GM08714 (cell line): ENCODE data around the gene NPAS1.
"Not testable (repeated sequence)": the region's sequence is repeated elsewhere in the genome, so short reads cannot be mapped to it uniquely, and the experiment has no call there.

Source experiments
- H3K4me3 ChIP-seq: fragments of 200-500 bp; sonication (Bioruptor generic); 2 replicates; pipeline ENCODE4 v1.5.1; 2014; ENCODE audit warnings: mild to moderate bottlenecking, low read length, inconsistent platforms
- ZNF274 ChIP-seq: IDR thresholded peaks from 2 replicates; pipeline ENCODE4 v1.6.1; 2012; ENCODE audit warnings: mild to moderate bottlenecking, low read depth, low read length

Gene NPAS1

DNA sequence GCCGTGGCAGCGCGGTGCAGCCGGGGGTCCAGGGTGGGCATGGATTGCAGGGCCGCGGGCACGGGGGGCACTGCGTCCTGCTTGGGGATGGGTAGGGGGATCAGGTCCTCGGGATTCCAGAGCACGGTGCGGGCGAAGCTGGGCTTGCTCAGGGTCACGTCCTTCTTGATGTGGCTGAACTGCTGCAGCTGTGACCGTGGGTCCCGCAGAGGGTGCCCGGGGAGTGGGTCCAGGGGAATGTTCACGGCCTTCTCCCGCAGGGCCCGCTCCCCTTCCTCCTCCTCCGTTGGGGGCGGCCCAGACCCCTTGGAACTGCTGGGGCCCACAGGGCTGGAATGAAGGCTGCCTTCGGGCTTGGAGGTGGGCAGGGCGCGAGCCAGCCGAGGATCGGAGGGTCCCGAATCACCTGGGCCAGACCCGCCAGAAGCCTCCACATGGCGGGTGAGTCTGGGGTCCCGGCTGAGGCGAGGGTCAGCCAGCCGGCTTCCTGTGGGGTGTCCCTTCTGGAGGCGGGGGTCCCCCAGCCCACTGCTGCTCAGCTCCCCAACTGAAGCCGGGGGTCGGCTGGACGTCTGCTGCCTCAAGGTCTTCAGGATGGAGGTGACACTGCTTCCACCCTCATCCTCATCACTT, 47.7 kb downstream of the NPAS1 start:
- TF ChIP-seq ZNF274: no peak
- H3K4me3 ChIP-seq: no peak overlapping the region

DNA sequence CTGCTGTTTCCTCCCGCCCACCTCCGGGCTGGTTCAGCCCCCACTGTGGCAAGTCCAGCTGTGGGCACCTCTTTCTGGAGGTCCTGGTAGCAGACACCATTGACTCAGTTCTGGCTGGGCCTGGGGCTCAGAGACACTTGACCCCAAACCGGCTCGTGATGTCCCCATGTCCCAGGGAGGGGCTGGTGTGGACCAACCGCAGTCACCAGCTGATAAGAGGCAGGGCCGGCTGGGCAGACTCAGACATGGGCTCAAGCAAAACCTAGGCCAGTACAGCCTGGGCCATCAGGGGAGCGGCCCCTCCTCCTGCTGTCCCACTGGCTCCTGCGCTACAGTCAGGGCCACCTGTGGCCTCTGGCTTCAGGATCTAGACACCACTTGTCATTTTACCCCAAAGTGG, 48.6 kb downstream of the NPAS1 start:
- no peak for TF ChIP-seq ZNF274

DNA sequence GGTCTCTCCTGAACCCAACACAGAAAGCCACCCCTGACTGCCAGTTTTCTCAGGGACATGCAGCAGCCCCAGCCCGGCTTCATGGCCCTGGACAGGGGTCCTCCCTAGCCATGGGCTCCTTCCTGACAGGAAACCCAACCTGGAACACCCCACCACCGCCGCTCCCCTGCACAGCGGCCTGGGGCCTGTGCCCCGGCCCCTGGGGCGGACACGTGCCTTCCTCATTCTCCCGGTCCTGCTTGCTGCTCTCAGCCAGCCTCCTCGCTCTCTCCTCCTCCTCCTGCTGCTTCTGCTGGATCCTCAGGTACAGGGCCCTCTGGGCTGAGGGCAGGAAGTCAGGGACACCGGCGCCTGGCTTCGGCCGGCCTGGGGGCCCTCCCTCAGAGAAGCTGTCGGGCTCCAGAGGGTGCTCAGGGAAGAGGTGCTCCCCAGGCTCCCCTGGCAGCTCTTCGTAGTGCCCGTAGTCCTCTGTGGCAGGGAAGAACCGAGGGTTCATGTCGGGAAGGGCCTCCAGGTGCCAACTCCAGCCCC, 49.3 kb downstream of the NPAS1 start:
- no peak for TF ChIP-seq ZNF274
- H3K4me3 ChIP-seq: no peak overlapping the region

More for the DNA sequence above, 48.6 kb downstream of the NPAS1 start:
- H3K4me3 ChIP-seq: no peak overlapping the region

DNA sequence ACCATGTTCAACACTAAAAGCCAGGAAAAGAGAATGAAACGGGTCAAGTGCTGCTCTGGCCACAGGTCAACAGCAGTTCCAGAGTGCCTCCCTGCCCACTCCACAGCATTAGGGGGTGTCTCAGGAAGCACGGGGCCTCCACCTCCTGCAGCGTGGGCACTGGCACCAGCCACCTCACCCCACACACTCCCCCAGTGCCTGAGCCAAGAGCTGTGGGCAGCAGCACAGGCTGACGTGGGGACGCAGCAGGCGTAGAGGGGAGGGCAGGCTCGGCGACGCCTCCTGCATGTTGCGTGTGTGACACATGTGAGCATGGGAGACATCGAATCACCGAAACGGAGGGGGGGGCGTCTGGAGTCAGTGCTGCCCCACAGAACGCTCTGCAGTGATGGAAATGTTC, 50.2 kb downstream of the NPAS1 start:
- TF ChIP-seq ZNF274: no peak

DNA sequence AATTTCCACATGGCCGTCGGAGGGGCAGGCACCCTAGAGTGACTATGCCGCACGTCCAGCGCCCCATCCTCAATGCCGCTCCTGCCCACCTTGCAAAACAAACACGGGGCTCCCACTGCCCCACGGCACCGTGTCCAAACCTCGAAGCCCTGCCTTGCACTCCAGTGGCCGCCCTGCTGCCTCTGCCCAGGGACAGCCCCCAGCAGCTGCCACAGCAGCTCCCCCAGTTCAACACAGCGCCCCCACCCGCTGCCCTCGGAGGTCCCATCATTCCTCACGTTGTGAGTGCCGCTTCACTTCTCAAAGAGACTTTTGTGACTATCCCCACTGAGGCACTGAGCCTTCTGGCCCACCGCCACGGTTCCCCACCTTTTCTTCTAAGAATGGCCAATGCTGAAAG, 51.1 kb downstream of the NPAS1 start:
- TF ChIP-seq ZNF274: no peak
- no peak overlapping the region for H3K4me3 ChIP-seq

More for the DNA sequence above, 50.2 kb downstream of the NPAS1 start:
- H3K4me3 ChIP-seq: no peak overlapping the region

DNA sequence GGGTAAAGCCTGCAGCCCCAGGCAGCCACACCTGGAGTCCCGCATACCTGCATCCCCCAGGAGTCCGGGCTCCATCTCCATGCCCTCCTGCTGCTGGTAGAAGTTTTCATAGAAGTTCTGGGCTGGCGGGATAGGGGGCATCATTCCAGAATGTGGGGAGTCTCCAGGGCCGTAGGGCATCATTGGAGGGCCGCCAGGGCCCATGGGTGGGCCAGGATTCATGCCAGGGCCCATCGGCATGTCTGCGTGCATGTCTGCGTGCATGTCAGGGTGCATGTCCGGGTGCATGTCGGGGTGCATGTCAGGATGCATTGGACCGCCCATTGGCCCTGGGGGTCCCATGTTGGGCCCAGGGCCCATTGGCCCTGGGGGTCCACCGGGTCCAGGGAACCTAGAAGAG, 52.1 kb downstream of the NPAS1 start:
- no peak overlapping the region for H3K4me3 ChIP-seq
- no peak for TF ChIP-seq ZNF274

DNA sequence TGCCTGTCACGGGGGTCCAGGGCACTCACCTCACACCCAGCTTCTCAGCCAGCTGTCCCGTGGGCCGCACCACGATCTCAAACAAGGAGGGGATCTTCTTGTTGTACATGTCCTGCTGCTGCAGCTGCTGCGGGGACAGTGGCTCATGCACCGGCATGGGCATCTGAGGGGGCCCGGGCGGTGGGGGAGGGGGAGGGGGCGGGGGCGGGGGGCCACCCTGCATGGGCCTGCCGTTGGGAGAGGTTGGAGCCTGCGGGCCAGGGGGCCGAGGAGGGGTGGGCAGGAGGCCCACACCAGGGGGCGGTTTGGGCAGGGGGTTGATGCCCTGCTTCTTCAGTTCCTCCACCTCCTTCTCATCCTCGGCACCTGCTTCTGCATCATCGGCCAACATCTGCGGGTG, 52.7 kb downstream of the NPAS1 start:
- no peak for TF ChIP-seq ZNF274
- no peak overlapping the region for H3K4me3 ChIP-seq

DNA sequence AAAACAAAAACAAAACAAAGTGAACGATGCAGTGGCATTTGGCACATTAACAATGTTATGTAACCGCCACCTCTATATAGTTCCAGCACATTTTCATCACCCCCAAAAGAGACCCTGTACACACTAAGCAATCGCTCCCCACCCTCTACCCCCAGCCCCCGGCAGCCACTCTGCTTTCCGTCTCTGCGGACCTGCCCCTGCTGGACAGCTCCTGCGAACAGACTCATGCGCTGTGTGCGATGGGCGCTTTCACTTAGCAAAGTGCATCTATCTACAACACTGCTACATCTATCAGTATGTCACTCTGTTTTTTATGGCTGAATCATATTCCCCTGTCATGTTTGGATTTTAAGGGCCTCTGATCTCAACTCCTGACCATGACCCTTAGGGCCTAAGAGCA, 53.9 kb downstream of the NPAS1 start:
- no peak overlapping the region for H3K4me3 ChIP-seq
- TF ChIP-seq ZNF274: no peak

DNA sequence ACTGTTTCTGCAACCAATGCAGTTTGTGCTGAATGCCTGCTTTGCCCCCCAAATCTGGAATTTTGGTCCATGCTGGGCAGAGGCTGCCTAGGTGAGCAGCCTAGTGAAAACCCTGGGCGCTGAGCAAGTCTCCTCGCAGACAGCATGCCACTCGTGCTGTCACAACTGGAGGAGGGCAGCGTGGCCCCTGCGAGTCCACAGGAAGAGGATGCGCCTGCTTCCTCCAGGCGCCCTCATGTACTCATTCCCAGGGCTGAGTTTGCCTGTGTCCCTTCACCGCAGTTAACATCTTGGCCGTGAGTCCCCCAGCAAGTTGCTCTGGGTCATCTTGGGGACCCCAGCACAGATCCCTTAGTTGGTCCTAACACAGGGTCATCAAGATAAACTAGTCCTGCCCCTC, 55.0 kb downstream of the NPAS1 start:
- no peak for TF ChIP-seq ZNF274
- no peak overlapping the region for H3K4me3 ChIP-seq

DNA sequence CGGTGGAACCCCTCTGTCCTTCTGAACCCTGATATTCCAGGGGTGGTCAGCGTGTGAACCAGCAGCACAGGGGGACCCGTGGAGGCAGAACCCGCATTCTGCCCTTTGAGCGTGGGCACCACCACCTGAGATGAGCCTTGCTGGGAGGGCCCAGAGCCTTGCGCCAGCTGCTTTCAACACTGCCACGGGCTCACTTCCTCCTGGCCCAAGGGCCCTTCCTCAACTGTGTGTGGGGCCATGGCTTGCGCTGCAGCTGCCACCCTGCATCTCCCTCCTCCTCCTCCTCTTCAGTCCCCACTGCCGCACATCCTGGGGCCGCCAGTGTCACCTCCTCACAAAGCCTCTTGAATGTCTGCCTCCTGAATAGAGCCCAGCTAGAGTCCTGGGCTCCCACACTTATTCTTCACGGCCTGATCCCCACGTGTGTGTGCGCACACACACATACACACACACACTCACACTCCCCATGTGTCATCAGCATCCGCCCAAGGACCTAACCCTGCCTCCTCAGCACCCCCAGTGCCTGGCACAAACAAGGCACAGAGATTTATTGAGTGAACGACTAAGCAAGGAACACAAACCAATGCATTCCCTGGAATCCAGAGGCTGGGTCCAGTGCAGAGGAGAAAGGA, 55.7 kb downstream of the NPAS1 start:
- no peak for TF ChIP-seq ZNF274
- H3K4me3 ChIP-seq: no peak overlapping the region

DNA sequence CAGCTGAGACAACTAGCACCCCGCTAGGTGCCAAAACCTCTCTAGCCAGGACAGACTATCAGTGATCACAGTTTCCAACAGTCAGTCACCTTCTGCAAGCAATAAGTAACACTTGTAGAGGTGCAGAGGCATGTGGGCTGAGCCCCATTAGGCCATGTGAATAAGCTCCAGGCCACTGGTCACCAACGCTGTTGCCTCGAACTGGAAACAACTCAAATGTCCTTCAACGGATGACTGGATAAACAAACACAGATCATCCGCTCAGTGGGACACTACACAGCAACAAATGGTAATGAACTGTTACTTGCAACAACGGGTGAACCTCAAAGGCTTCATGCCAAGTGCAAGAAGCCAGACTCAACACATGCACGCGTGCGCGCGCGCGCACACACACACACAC, 56.3 kb downstream of the NPAS1 start:
- H3K4me3 ChIP-seq: no peak overlapping the region
- no peak for TF ChIP-seq ZNF274

DNA sequence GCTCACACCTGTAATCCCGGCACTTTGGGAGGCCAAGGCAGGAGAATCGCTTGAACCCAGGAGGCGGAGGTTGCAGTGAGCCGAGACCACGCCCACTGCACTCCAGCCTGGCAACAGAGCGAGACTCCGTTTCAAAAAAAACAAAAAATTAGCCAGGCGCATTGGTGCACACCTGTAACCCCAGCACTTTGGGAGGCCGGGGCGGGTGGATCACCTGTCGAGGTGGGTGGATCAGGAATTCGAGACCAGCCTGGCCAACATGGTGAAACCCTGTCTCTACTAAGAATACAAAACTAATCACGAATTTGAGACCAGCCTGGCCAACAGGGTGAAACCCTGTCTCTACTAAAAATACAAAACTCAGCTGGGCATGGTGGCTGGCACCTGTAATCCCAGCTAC, 58.7 kb downstream of the NPAS1 start:
- not testable (repeated sequence) for H3K4me3 ChIP-seq

DNA sequence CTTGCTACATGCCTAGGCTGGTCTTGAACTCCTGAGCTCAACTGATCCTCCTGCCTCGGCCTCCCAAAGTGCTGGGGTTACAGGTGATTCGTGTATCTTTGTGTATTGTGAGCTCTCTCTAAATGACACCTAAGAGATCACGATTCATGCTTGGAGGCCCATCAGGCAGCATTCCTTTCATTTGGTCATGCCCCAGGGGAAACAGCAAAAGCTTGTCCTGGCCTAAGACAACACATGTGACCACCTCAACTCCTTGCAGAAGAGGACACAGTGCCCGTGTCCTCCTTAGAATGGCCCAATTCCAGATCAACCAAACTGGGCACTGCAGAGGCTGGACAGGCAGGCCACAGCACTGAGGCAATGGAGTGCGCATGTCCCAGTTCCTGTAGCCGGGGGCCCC, 61.5 kb downstream of the NPAS1 start:
- no peak for TF ChIP-seq ZNF274
- no peak overlapping the region for H3K4me3 ChIP-seq

DNA sequence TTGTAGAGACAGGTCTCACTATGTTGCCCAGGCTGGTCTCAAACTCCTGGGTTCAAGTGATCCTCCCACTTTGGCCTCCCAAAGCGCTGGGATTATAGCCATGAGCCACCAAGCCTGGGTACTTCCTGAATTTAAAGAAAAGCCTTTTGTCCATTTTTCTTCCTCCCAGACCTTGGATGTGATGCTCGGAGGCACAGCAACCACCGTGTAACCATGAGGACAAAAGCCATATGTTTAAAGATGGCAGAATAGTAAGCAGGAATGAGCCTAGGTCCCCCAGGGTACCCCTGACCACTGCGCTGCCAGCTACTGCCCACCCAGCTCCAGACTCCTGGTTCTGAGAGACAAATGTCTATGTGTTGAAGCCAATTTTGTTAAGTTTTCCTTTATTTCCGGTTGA, 62.9 kb downstream of the NPAS1 start:
- no peak for TF ChIP-seq ZNF274

DNA sequence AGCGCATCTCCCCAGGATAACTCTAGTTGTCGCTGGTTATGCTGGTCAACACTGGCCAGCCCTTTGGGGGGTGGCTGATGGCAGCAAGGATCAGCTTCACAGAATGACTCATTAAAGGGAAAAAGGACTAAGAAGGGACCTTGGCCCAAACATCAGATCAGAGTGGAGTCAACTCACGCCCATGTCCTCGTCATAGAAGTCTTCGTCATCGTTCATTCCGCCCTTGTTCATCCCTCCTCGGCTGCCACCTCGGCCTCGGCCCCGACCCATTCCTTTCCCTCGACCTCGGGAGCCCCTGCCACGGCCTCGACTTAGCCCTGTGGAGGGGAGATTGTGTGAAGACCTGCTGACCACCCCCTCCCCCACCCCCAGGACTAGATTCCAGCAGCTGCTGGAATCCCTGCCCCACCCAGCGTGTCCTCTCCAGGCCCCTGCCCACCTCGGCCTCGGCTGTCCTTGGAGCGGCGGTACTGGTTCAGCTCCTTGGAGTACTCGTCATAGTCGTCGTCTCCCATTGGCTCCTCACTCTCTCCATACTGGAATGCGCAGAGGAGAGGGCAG, 65.3 kb downstream of the NPAS1 start:
- H3K4me3 ChIP-seq: no peak overlapping the region
- TF ChIP-seq ZNF274: no peak

More for the DNA sequence above, 62.9 kb downstream of the NPAS1 start:
- H3K4me3 ChIP-seq: no peak overlapping the region
